ENCODE results near the gene TBC1D5.

DNA sequence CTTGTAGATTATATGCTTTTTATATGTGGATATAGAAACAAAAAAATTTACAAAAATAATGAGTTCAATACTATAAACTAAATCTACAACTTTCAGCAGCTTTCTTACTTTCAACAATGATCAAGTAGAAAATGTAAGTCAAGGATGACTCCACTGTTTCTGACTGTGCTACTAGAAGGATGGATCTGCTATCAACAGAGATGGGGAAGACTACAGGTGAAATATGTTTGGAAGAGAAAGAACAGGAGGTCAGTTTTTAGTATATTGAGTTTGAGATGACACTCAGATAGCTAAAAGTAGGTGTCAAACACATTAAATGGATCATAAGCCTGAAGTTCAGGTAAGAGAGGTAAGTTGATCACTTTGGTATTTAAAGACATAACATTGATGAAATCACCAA, 107.5 kb downstream of the TBC1D5 start:
- TF ChIP-seq POLR2AphosphoS5 (IDR thresholded peaks at IDR 0.05; ENCODE audit: low read depth, low read length): no peak
- TF ChIP-seq, protein P1, sequence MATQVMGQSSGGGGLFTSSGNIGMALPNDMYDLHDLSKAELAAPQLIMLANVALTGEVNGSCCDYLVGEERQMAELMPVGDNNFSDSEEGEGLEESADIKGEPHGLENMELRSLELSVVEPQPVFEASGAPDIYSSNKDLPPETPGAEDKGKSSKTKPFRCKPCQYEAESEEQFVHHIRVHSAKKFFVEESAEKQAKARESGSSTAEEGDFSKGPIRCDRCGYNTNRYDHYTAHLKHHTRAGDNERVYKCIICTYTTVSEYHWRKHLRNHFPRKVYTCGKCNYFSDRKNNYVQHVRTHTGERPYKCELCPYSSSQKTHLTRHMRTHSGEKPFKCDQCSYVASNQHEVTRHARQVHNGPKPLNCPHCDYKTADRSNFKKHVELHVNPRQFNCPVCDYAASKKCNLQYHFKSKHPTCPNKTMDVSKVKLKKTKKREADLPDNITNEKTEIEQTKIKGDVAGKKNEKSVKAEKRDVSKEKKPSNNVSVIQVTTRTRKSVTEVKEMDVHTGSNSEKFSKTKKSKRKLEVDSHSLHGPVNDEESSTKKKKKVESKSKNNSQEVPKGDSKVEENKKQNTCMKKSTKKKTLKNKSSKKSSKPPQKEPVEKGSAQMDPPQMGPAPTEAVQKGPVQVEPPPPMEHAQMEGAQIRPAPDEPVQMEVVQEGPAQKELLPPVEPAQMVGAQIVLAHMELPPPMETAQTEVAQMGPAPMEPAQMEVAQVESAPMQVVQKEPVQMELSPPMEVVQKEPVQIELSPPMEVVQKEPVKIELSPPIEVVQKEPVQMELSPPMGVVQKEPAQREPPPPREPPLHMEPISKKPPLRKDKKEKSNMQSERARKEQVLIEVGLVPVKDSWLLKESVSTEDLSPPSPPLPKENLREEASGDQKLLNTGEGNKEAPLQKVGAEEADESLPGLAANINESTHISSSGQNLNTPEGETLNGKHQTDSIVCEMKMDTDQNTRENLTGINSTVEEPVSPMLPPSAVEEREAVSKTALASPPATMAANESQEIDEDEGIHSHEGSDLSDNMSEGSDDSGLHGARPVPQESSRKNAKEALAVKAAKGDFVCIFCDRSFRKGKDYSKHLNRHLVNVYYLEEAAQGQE (IDR thresholded peaks at IDR 0.05; ENCODE audit: insufficient read depth in 1 of 2, low read depth in 2 of 2, low read length in 2 of 2): no peak

Measured in PFSK-1 (cell line).